A549 (cell line): Measurements from ENCODE around the gene DPT. TPM values are rescaled to one million over a fixed set of nuclear protein-coding genes. Genes with fewer than 3 reads are reported as not detected.

Experiments
- ATAC-seq, 2 experiments: fragments of 200-7000 bp in 1 of 2; fragments of >200 bp in 1 of 2; cut with Nextera tagmentation in 1 of 2; cut with Tn5 transposase in 1 of 2; 3 replicates each; pipeline versions ENCODE4 v1.8.0 to v1.9.1; 2018 to 2020; ENCODE audit warnings: mild to moderate bottlenecking in 1 of 2, moderate library complexity in 1 of 2
- CTCF ChIA-PET: fragments of 300-600 bp; sonication (Branson Sonifier 250); formaldehyde crosslinking; extraction: SDS; loops from one replicate; lab custom pipeline; 2021; ENCODE audit warnings: antibody characterized with exemption, inconsistent platforms; lab: Yijun Ruan, JAX
- POLR2A ChIA-PET: fragments of 350-600 bp; formaldehyde crosslinking; extraction: SDS; loops from one replicate; lab custom pipeline; 2021; ENCODE audit warnings: antibody characterized with exemption, inconsistent platforms; lab: Yijun Ruan, JAX
- DNase-seq, 2 experiments: peaks; one replicate each; pipeline versions ENCODE4 v3.0.0 to v3.0.0-alpha.2; 2011 to 2016; ENCODE audit warnings: low read depth in 1 of 2, low spot score in 1 of 2
- FAIRE-seq: peaks from 2 replicates; lab custom pipeline; 2011; peaks lifted over from hg19 to GRCh38; lab: Jason Lieb, UNC
- H3K27ac ChIP-seq, 2 experiments: fragments of >200 bp; sonication (Bioruptor Twin); formaldehyde crosslinking; 3 replicates each; pipeline ENCODE4 v1.5.1; 2016 to 2017
- H3K4me1 ChIP-seq: fragments of >200 bp; sonication (Bioruptor Twin); formaldehyde crosslinking; 3 replicates; pipeline ENCODE4 v1.6.1; 2016
- H3K4me2 ChIP-seq: fragments of >200 bp; sonication (Bioruptor Twin); formaldehyde crosslinking; 3 replicates; pipeline ENCODE4 v1.6.1; 2016
- H3K4me3 ChIP-seq: fragments of >200 bp; sonication (Bioruptor Twin); formaldehyde crosslinking; 3 replicates; pipeline ENCODE4 v1.5.1; 2016
- H3K9me3 ChIP-seq: fragments of >200 bp; sonication (Bioruptor Twin); formaldehyde crosslinking; 3 replicates; pipeline ENCODE4 v1.6.1; 2016
- ATOH8 ChIP-seq: fragments of 250-450 bp; sonication (Bioruptor Pico); IDR thresholded peaks from 2 replicates; pipeline ENCODE4 v1.5.0; 2020; ENCODE audit warnings: low read depth, mild to moderate bottlenecking, moderate library complexity
- CBX2 ChIP-seq: fragments of 200-600 bp; sonication (generic); IDR thresholded peaks from 2 replicates; pipeline ENCODE4 v1.6.1; 2016; ENCODE audit warnings: low read depth, mild to moderate bottlenecking, borderline replicate concordance
- CEBPB ChIP-seq, 2 experiments: fragments of >200 bp in 1 of 2; sonication (Bioruptor Twin) in 1 of 2; formaldehyde crosslinking in 1 of 2; IDR thresholded peaks; 2 replicates each; pipeline ENCODE4 v1.6.1; 2012 to 2016
- CHD4 ChIP-seq: fragments of 200-600 bp; sonication (generic); IDR thresholded peaks from 2 replicates; pipeline ENCODE4 v1.6.1; 2016; ENCODE audit warnings: antibody characterized with exemption, mild to moderate bottlenecking, borderline replicate concordance
- CTCF ChIP-seq: fragments of >200 bp; sonication (Bioruptor Twin); formaldehyde crosslinking; IDR thresholded peaks from 3 replicates; pipeline ENCODE4 v1.5.1; 2016
- ELK1 ChIP-seq: fragments of 150-350 bp; IDR thresholded peaks from 2 replicates; pipeline ENCODE4 v1.6.1; 2014; ENCODE audit warnings: low read depth, mild to moderate bottlenecking, low read length
- EP300 ChIP-seq, 2 experiments: fragments of >200 bp; sonication (Bioruptor Twin); formaldehyde crosslinking; IDR thresholded peaks; 2 replicates in 1 of 2; 3 replicates in 1 of 2; pipeline ENCODE4 v1.6.1; 2016 to 2017
- ESRRA ChIP-seq: fragments of 150-350 bp; IDR thresholded peaks from 2 replicates; pipeline ENCODE4 v1.6.1; 2014; ENCODE audit warnings: mild to moderate bottlenecking, low read length, borderline replicate concordance
- HOXA7 ChIP-seq: fragments of 250-450 bp; sonication (Bioruptor Pico); IDR thresholded peaks from 2 replicates; pipeline ENCODE4 v1.5.0; 2020; ENCODE audit warnings: mild to moderate bottlenecking, moderate library complexity
- HOXB13 ChIP-seq: fragments of 250-450 bp; sonication (Bioruptor Pico); IDR thresholded peaks from 2 replicates; pipeline ENCODE4 v1.5.0; 2020; ENCODE audit warnings: low read depth, mild to moderate bottlenecking, moderate library complexity
- HOXB5 ChIP-seq: fragments of 250-450 bp; sonication (Bioruptor Pico); IDR thresholded peaks from 2 replicates; pipeline ENCODE4 v1.5.0; 2020; ENCODE audit warnings: mild to moderate bottlenecking, moderate library complexity
- JUN ChIP-seq, 2 experiments: fragments of >200 bp; sonication (Bioruptor Twin); formaldehyde crosslinking; IDR thresholded peaks; 2 replicates in 1 of 2; 3 replicates in 1 of 2; pipeline ENCODE4 v1.6.1; 2016 to 2017
- KDM5A ChIP-seq: fragments of 200-600 bp; sonication (generic); IDR thresholded peaks from 2 replicates; pipeline ENCODE4 v1.6.1; 2016; ENCODE audit warnings: antibody characterized with exemption, mild to moderate bottlenecking
- MAX ChIP-seq: IDR thresholded peaks from 2 replicates; pipeline ENCODE4 v1.6.1; 2012
- MYC ChIP-seq: IDR thresholded peaks from 2 replicates; pipeline ENCODE4 v1.6.1; 2012; ENCODE audit warnings: mild to moderate bottlenecking, inconsistent platforms, low read length, improper control_type of control experiment, borderline replicate concordance
- NPAS2 ChIP-seq: fragments of 250-450 bp; sonication (Bioruptor Pico); IDR thresholded peaks from 2 replicates; pipeline ENCODE4 v1.8.0; 2022; ENCODE audit warnings: mild to moderate bottlenecking, moderate library complexity, borderline replicate concordance
- NR3C1 ChIP-seq: fragments of >200 bp; sonication (Bioruptor Twin); formaldehyde crosslinking; IDR thresholded peaks from 3 replicates; pipeline ENCODE4 v1.6.1; 2017
- POLR2A ChIP-seq: IDR thresholded peaks from 2 replicates; pipeline ENCODE4 v1.6.1; 2012; ENCODE audit warnings: mild to moderate bottlenecking, low read length
- POLR2AphosphoS2 ChIP-seq: conservative IDR thresholded peaks from 2 replicates; pipeline ENCODE4 v1.6.1; 2012; ENCODE audit warnings: low read length, improper control_type of control experiment, inconsistent platforms
- RAD21 ChIP-seq, 2 experiments: fragments of >200 bp in 1 of 2; sonication (Bioruptor Twin) in 1 of 2; formaldehyde crosslinking in 1 of 2; IDR thresholded peaks in 1 of 2; conservative IDR thresholded peaks in 1 of 2; 2 replicates in 1 of 2; 3 replicates in 1 of 2; pipeline ENCODE4 v1.6.1; 2012 to 2018; ENCODE audit warnings: inconsistent platforms in 1 of 2
- RARB ChIP-seq: fragments of 250-450 bp; sonication (Bioruptor Pico); IDR thresholded peaks from 2 replicates; pipeline ENCODE4 v1.8.0; 2021; ENCODE audit warnings: mild to moderate bottlenecking, moderate library complexity
- TP53 ChIP-seq: fragments of 250-450 bp; sonication (Bioruptor Pico); IDR thresholded peaks from 2 replicates; pipeline ENCODE4 v1.5.0; 2021; ENCODE audit warnings: mild to moderate bottlenecking, moderate library complexity
- ZFP36 ChIP-seq: fragments of 450-650 bp; IDR thresholded peaks from 2 replicates; pipeline ENCODE4 v1.6.1; 2014; ENCODE audit warnings: borderline replicate concordance; ENCODE audit not compliant: partially characterized antibody
- ZNF302 ChIP-seq: fragments of 250-450 bp; sonication (Bioruptor Pico); IDR thresholded peaks from 2 replicates; pipeline ENCODE4 v1.9.0; 2021; ENCODE audit warnings: inconsistent platforms, mild to moderate bottlenecking, moderate library complexity
- WGBS: methylation state at CpG from one replicate; pipeline ENCODE4 v1.1.6; 2017; ENCODE audit errors: missing lambda C conversion rate; 5-methylcytosine and 5-hydroxymethylcytosine counted together
- polyA plus RNA-seq, 4 experiments: library from polyadenylated mRNA; depleted of rRNA in 3 of 4; stranded (reverse); fragments of >200 nt; fragmentation: RNase III in 1 of 4; extraction: RNeasy Plus Mini Kit Qiagen cat#74134 plus additional on column Dnase treatment in 1 of 4; gene quantifications; 2 replicates in 3 of 4; 3 replicates in 1 of 4; pipeline ENCODE4 v1.2.3, GENCODE V29; 2011 to 2017

Gene DPT
- polyA plus RNA-seq, 2 of the 4 experiments (the other 2 are of a cell fraction), result not detected

GRCh38 chr1:168774241-168774640 lies 45.2 kb upstream of the DPT start:
- DNase-seq (no peak), FAIRE-seq (no peak), ATAC-seq (no peak)
- Histone ChIP-seq H3K9me3 (no peaks in the 10 kb centered on the region), H3K27ac (no peak overlapping the region), H3K4me3 (no peak overlapping the region), H3K4me1 (no peaks in the 10 kb centered on the region), H3K4me2 (no peak overlapping the region)
- ChIA-PET POLR2A (no interaction called here), CTCF (no interaction called here)
- WGBS, result 100% methylated on average over 1 of the region's 1 CpG
- TF ChIP-seq HOXB5 (CRISPR knock-in tag) (no peak), ATOH8 (CRISPR knock-in tag) (no peak), ZFP36 (no peak), JUN (IDR thresholded peaks at IDR 0.05) (no peak), MYC (no peak), KDM5A (no peak), TP53 (no peak), POLR2AphosphoS2 (no peak), CBX2 (no peak), HOXA7 (CRISPR knock-in tag) (no peak), POLR2A (no peak), NR3C1 (no peak), ESRRA (no peak), RARB (no peak)

GRCh38 chr1:168772428-168773060 lies 43.5 kb upstream of the DPT start:
- H3K27ac ChIP-seq, result no peak overlapping the region
- no peak for FAIRE-seq
- CTCF ChIA-PET, result interaction anchor here (0.9 to 1.2 kb wide), 3 partner anchors 10 to 16 kb away, joined by 3 to 4 read pairs (median 3); no protein-coding TSS in a partner anchor
- no peak for TF ChIP-seq EP300 (IDR thresholded peaks at IDR 0.05)
- TF ChIP-seq CTCF, result no peak
- TF ChIP-seq CBX2, result no peak
- no peak for TF ChIP-seq ZNF302 (CRISPR knock-in tag)
- TF ChIP-seq MAX, result no peak
- no peak for TF ChIP-seq CHD4
- no peak for TF ChIP-seq RARB
- TF ChIP-seq CEBPB (IDR thresholded peaks at IDR 0.05), result no peak
- no peak for TF ChIP-seq NPAS2
- no peak for TF ChIP-seq ELK1
- TF ChIP-seq RAD21 (conservative IDR thresholded peaks at IDR 0.05 in 1 of 2, IDR thresholded peaks at IDR 0.05 in 1 of 2), result no peak
- no peak for TF ChIP-seq HOXB13 (CRISPR knock-in tag)
- TF ChIP-seq NR3C1, result no peak
- TF ChIP-seq, all 56 proteins: peak for 0
- no peaks in the 10 kb centered on the region for H3K9me3 ChIP-seq
- no peaks in the 10 kb centered on the region for H3K4me1 ChIP-seq
- POLR2A ChIA-PET, result no interaction called here
- 51% methylated on average over 2 of the region's 2 CpGs for WGBS
- no peak overlapping the region for H3K4me2 ChIP-seq
- H3K4me3 ChIP-seq, result no peak overlapping the region
- ATAC-seq, result no peak
- no peak for DNase-seq
